GM20000 (cell line): ENCODE data around the gene TNRC18.

ENCODE experiments used
- DNase-seq: peaks from one replicate; pipeline ENCODE4 v3.0.0; 2012; ENCODE audit warnings: low spot score
- CTCF ChIP-seq: IDR thresholded peaks from 2 replicates; pipeline ENCODE4 v1.5.1; 2012; ENCODE audit warnings: mild to moderate bottlenecking, control low read depth; ENCODE audit errors: extremely low read depth, missing control alignments

TNRC18 gene

GRCh38 chr7:5349437-5350173, 74.0 kb downstream of the TNRC18 start:
- no peak for TF ChIP-seq CTCF
- DNase-seq, result no peak

- TF ChIP-seq CTCF, result no peak
- DNase-seq, result no peak
Measured at GRCh38 chr7:5349005-5349380, 74.6 kb downstream of the TNRC18 start.

- no peak for TF ChIP-seq CTCF
Measured at GRCh38 chr7:5348134-5349004, 75.3 kb downstream of the TNRC18 start.

GRCh38 chr7:5345671-5346070, 78.0 kb downstream of the TNRC18 start:
- no peak for DNase-seq

More at GRCh38 chr7:5348134-5349004, 75.3 kb downstream of the TNRC18 start:
- DNase-seq, result no peak

GRCh38 chr7:5345171-5345570, 78.5 kb downstream of the TNRC18 start:
- no peak for DNase-seq

More at GRCh38 chr7:5345671-5346070, 78.0 kb downstream of the TNRC18 start:
- no peak for TF ChIP-seq CTCF

GRCh38 chr7:5344342-5344741, 79.3 kb downstream of the TNRC18 start:
- no peak for TF ChIP-seq CTCF
- DNase-seq, result no peak

More at GRCh38 chr7:5345171-5345570, 78.5 kb downstream of the TNRC18 start:
- no peak for TF ChIP-seq CTCF

GRCh38 chr7:5343884-5344283, 79.8 kb downstream of the TNRC18 start:
- no peak for TF ChIP-seq CTCF
- no peak for DNase-seq
